Mesodermal cell (in vitro differentiated cells): ENCODE results near the gene SIGLEC1.

Experiments used
- H3K27ac ChIP-seq: 2 replicates; pipeline ENCODE4 v1.7.0; 2013; ENCODE audit warnings: mild to moderate bottlenecking, low read depth, low read length, moderate library complexity; ENCODE audit not compliant: severe bottlenecking
- H3K36me3 ChIP-seq: 2 replicates; pipeline ENCODE4 v1.7.1; 2013; ENCODE audit warnings: mild to moderate bottlenecking, low read length, moderate library complexity; ENCODE audit not compliant: control insufficient read depth, insufficient read depth
- H3K4me1 ChIP-seq: one replicate; pipeline ENCODE4 v1.7.1; 2013; ENCODE audit warnings: mild to moderate bottlenecking, low read length; ENCODE audit not compliant: insufficient read depth, control insufficient read depth, poor library complexity, severe bottlenecking
- H3K4me3 ChIP-seq: 2 replicates; pipeline ENCODE4 v1.7.0; 2013; ENCODE audit warnings: low read length, control low read depth, mild to moderate bottlenecking; ENCODE audit not compliant: insufficient read depth, poor library complexity, severe bottlenecking; ENCODE audit errors: extremely low read depth
- H3K9me3 ChIP-seq: 2 replicates; pipeline ENCODE4 v1.7.1; 2013; ENCODE audit warnings: mild to moderate bottlenecking, low read length, moderate library complexity; ENCODE audit not compliant: control insufficient read depth
- WGBS, 2 experiments: methylation state at CpG; one replicate each; pipeline ENCODE4 v1.1.5; 2013; ENCODE audit warnings: missing lambda C conversion rate in 2 of 2; ENCODE audit not compliant: insufficient coverage in 2 of 2; 5-methylcytosine and 5-hydroxymethylcytosine counted together

The SIGLEC1 gene

DNA sequence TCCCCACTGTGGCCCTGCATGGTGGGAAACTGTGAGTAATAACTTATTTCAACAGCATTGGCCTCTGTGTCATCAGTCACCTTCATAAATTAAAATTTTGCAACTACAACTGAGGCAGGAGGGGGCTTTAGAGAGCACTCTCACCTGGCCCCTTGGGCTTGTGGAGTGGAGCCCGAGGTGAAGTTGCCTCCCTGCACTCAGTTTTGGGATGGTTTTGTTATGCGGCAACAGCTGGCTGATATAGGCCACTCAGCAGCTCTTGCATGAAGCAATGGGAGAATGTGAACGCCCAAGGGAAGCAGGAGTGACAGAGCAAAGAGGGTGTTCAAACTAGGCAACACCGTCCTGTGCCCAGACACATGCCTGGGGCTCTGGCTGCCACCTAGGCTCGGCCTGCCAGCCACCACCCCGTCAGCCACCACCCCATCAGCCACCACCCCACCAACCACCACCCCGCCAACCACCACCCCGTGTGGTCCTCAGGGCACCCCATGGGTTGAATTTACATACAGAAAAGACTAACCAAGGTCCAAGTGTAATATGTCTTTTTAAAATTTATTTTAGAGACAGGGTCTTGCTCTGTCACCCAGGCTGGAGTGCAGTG is 44.9 kb downstream of the SIGLEC1 start:
- peaks cover 11% of the 10 kb centered on the region for H3K4me1 ChIP-seq
- 80 to 93% methylated on average over 1 to 4 of the region's 8 CpGs for WGBS, 2 experiments

DNA sequence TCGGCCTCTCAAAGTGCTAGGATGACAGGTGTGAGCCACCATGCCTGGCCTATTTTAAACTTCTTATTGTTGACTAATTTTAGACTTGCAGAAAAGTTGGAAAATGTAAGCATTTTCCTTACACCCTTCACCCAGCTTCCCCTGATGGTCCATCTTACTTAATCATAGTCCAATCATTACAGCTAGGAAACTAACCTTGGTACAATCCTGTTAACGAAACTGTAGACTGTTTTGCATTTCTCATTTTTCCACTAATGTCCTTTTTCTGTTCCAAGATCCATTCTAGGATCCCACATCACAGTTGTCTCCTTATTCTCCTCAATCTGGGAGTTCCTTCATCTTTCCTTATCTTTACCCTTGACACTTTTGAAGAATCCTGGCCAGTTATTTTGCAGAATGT is 48.5 kb downstream of the SIGLEC1 start:
- H3K4me3 ChIP-seq = no peak overlapping the region
- H3K4me1 ChIP-seq = no peaks in the 10 kb centered on the region
- WGBS, 2 experiments = 80 to 100% methylated on average over 1 of the region's 2 CpGs
- no peaks in the 10 kb centered on the region for H3K9me3 ChIP-seq
- no peaks in the 10 kb centered on the region for H3K36me3 ChIP-seq
- no peak overlapping the region for H3K27ac ChIP-seq

More for the DNA sequence above, 44.9 kb downstream of the SIGLEC1 start:
- Histone ChIP-seq H3K9me3 (no peaks in the 10 kb centered on the region), H3K27ac (no peak overlapping the region), H3K36me3 (no peaks in the 10 kb centered on the region), H3K4me3 (no peak overlapping the region)

DNA sequence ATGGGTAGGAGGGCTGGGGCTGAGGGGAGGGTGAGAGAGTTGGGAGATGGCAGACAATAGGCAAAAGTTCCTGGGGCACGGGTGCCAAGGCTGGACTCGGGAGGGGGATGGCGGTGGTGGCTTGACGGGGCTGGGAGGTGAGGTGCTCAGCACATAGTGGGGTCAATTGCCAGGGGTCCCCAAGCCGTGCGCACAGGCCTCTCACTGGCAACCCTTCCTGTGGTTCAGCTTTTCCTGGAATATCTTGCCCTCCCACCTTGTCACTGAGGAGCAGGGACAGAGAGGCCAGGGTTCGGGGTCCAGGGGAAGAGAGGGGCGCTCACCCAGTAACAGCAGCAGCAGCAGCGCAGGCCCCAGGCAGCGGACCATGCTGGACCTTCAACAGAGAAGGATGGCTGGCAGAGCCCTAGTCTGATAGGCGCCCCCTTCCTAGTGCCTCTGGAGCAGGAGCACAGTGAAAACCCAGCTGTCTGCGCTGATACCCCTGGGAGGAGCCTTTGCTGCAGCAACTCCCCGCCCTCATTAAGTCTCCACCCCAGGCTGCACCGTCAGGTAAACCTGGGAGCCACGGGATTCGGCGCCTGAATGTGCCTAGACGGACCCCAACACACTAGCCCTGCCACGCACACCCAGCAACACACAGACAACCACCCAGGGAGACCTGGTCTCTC is 49.2 kb downstream of the SIGLEC1 start, which contains the start of gene GFRA4:
Gene GFRA4 (minus strand): TSS at position 369 of the 671 bp plus-strand sequence. CDS start 0 bp downstream, at position 369.
- Histone ChIP-seq H3K36me3 (no peaks in the 10 kb centered on the region), H3K27ac (no peak within 1 kb of the TSS), H3K4me3 (no peak within 1 kb of the TSS), H3K9me3 (no peaks in the 10 kb centered on the region), H3K4me1 (no peaks in the 10 kb centered on the region)
- 73 to 82% methylated on average over 13 to 17 of the region's 19 CpGs for WGBS, 2 experiments
